Ectodermal cell (in vitro differentiated cells): Measurements from ENCODE around the gene FCRL3.

ENCODE experiments used
- H3K27ac ChIP-seq: 2 replicates; pipeline ENCODE4 v1.7.0; 2013; ENCODE audit warnings: mild to moderate bottlenecking, low read depth, low read length; ENCODE audit not compliant: insufficient read depth, poor library complexity, severe bottlenecking
- H3K27me3 ChIP-seq: 2 replicates; pipeline ENCODE4 v1.7.0; 2013; ENCODE audit warnings: mild to moderate bottlenecking, low read length; ENCODE audit not compliant: insufficient read depth, control insufficient read depth, poor library complexity, severe bottlenecking
- H3K36me3 ChIP-seq: one replicate; pipeline ENCODE4 v1.7.0; 2013; ENCODE audit warnings: low read length; ENCODE audit not compliant: control insufficient read depth, insufficient read depth
- H3K4me1 ChIP-seq: one replicate; pipeline ENCODE4 v1.7.0; 2013; ENCODE audit warnings: low read length; ENCODE audit not compliant: control insufficient read depth, insufficient read depth
- H3K4me3 ChIP-seq: 2 replicates; pipeline ENCODE4 v1.7.0; 2013; ENCODE audit warnings: low read depth, low read length, control low read depth; ENCODE audit not compliant: insufficient read depth
- H3K9me3 ChIP-seq: 2 replicates; pipeline ENCODE4 v1.7.0; 2013; ENCODE audit warnings: mild to moderate bottlenecking, low read length, moderate library complexity; ENCODE audit not compliant: control insufficient read depth
- WGBS, 2 experiments: methylation state at CpG; one replicate each; pipeline ENCODE4 v1.1.7; 2013; ENCODE audit warnings: missing lambda C conversion rate in 2 of 2; 5-methylcytosine and 5-hydroxymethylcytosine counted together

The FCRL3 gene

DNA sequence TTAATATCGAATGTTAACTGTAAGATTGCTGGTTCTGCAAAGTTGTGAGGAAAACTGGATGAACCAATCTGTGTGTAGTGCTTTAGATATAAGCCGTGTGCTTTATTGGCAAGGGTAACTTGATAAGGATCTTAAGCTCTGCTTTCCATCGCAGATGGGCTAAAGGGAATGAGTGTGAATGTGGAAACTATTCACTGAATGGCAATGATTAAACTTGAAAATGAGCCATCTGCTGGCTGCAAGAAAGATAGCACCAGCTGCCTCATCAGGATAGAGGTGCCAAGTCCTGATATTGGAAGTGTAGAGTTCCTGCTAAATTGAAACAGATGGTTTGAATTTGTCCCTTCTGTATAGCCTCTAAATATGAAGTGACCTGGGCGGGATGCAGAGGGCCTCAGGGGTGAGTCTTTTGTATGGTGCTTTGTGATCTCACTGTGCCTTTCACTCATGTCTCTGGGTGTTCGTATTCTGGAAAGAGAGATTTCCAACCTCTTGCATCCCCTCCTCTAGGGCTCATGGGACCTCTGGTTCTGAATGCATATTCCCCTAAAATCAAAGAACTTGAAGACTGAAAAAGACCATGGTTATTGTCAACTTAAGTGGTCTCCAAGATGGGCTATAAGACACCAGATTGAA lies 9.2 kb downstream of the FCRL3 start:
- H3K27me3 ChIP-seq: no peaks in the 10 kb centered on the region
- no peaks in the 10 kb centered on the region for H3K4me1 ChIP-seq
- H3K4me3 ChIP-seq: no peak overlapping the region
- no peak overlapping the region for H3K27ac ChIP-seq
- WGBS, 2 experiments: 55 to 62% methylated on average over 5 of the region's 5 CpGs
- no peaks in the 10 kb centered on the region for H3K9me3 ChIP-seq
- no peaks in the 10 kb centered on the region for H3K36me3 ChIP-seq

DNA sequence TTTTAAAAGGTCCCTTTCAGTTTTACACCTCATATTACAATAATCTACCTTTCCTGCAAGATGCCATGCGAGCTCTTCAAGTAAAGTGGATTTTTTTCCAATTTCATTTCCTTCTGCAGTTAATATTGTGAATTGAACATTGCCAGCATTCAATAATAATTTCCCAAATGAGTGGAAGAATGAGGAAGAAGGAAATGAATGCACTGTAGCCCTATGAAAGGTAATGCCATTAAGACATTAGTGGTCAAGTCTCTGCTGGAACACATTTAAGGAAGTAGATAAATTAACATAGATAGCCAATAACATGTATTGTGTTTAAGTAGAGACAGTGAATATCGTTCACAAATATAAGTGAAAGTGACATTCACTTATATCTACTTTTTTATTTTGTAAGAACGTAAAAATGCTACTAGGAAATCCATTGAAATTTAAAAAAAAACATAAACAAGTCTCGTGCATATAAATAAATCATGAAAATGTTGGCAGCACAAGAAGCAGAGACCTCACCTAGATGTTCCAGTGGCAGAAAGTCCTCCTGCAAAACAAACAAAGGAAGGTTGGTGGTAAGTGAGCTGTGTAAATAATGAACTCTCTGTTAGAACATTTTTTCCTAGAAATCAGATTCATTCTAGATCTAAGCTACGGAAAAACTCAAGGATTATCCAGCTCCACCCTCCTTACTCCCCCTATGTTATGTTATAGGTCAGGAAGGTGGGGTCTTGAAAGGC lies 17.7 kb downstream of the FCRL3 start:
- Histone ChIP-seq H3K36me3 (no peaks in the 10 kb centered on the region), H3K9me3 (no peaks in the 10 kb centered on the region), H3K27ac (no peak overlapping the region), H3K4me1 (no peaks in the 10 kb centered on the region), H3K4me3 (no peak overlapping the region), H3K27me3 (no peaks in the 10 kb centered on the region)
- WGBS, 2 experiments: 92 to 100% methylated on average over 2 to 3 of the region's 5 CpGs

DNA sequence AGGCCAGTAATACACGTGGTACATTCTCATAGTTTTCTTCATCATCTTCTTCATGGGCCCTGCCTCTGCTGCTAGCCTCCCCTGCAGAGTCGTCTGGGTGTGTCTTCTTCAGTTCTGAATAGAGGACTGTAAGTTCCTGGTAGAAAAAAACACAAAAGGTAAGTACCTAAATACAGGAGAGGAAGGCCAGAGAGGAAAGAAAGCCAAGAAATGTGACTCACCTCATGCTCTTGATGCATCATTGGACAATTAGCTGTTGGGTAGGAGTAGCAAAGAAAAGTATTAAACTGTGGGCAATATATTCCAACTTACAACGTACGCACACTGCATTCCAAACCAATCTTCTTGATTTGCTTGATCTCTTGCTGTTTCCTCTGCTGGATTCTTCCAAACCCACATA lies 21.8 kb downstream of the FCRL3 start:
- Histone ChIP-seq H3K4me1 (no peaks in the 10 kb centered on the region), H3K27ac (no peak overlapping the region), H3K9me3 (no peaks in the 10 kb centered on the region), H3K27me3 (no peaks in the 10 kb centered on the region), H3K36me3 (no peaks in the 10 kb centered on the region), H3K4me3 (no peak overlapping the region)
- WGBS, 2 experiments: 82 to 83% methylated on average over 4 of the region's 4 CpGs

DNA sequence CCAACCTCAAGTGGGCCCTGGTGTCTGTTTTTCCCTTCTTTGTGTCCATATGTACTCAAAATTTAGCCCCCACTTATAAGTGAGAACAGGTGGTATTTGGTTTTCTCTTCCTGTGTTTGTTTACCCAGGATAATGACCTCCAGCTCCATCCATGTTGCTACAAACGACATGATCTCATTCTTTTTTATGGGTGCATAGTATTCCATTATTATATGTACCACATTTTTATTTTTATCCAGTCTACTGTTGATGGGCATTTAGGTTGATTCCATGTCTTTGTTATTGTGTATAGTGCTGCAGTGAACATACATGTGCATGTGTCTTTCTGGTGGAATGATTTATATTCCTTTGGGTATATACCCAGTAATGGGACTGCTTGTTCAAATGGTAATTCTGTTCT lies 27.6 kb downstream of the FCRL3 start:
- Histone ChIP-seq H3K27ac (no peak overlapping the region), H3K36me3 (no peaks in the 10 kb centered on the region), H3K4me1 (no peaks in the 10 kb centered on the region), H3K9me3 (no peaks in the 10 kb centered on the region), H3K27me3 (no peaks in the 10 kb centered on the region), H3K4me3 (no peak overlapping the region)
- WGBS, 2 experiments: no CpG with 5 or more reads among the region's 1 CpG

DNA sequence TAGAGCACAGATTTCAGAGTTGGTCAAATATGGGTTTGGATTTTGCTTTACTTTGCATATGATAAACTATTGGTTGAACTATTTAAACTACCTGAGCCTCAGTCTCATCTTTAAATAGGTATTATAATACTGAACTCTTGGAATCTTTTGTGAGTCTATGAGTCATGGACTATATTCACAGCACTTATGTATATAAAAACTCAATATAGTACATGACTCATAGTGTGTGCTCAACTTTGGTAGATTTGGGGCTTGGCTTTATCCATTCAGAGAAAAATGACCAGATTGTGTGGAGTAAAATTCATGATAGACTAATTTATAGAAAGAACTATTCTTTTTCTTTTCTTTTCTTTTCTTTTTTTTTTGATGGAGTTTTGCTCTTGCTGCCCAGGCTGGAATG lies 28.7 kb downstream of the FCRL3 start:
- H3K36me3 ChIP-seq: no peaks in the 10 kb centered on the region
- no peak overlapping the region for H3K27ac ChIP-seq
- H3K4me1 ChIP-seq: no peaks in the 10 kb centered on the region
- H3K9me3 ChIP-seq: no peaks in the 10 kb centered on the region
- no peaks in the 10 kb centered on the region for H3K27me3 ChIP-seq
- H3K4me3 ChIP-seq: no peak overlapping the region

DNA sequence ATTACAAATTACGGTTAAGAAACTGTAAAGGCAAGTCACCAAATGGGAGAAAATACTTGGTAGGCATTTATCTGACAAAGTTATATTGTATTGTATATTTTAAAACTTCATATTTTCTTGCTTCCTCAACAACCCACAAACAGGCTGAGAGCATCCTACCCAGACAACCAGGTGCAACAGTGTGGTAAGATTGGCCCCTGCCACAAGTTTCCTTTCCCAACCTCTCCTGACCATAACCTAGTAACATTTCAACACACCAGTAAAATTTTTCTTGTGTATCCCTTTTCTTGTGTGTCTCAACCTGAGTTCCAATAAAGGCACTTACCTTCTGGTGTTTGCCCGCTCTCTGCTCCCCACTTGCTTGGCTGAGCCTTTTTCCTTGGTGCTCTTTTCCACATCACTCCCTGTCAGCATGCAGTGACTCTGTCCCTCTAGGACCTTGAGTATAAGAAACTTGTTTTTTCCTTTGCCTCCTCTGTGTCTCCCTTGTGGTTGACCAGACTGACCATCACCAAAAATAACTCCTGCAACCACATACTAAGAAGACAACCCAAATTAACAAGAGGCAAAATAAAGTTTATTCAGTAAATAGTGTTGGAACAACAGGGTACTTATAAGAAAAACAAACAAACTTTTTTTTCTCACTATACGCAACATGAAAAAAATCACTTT lies 40.9 kb downstream of the FCRL3 start:
- no peak overlapping the region for H3K4me3 ChIP-seq
- H3K27ac ChIP-seq: no peak overlapping the region
- WGBS, 2 experiments: 94 to 97% methylated on average over 1 to 2 of the region's 3 CpGs

DNA sequence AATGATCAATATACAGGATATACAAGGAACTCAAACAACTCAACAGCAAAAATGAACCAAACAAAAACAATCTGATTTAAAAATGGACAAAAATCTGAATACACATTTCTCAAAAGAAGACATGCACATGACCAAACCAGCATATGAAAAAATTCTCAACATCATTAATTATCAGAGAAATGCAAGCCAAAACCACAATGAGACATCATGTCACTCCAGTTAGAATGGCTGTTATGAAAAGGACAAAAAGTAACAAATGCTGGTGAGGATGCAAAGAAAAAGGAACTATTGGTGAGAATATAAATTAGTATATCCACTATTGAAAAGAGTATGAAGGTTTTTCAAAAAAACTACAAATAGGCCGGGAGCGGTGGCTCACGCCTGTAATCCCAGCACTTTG lies 42.0 kb downstream of the FCRL3 start:
- Histone ChIP-seq H3K9me3 (no peaks in the 10 kb centered on the region), H3K4me3 (no peak overlapping the region), H3K27me3 (no peaks in the 10 kb centered on the region), H3K27ac (no peak overlapping the region), H3K4me1 (no peaks in the 10 kb centered on the region), H3K36me3 (no peaks in the 10 kb centered on the region)
- 93 to 96% methylated on average over 3 of the region's 3 CpGs for WGBS, 2 experiments

More for the DNA sequence above, 40.9 kb downstream of the FCRL3 start:
- H3K27me3 ChIP-seq: no peaks in the 10 kb centered on the region
- no peaks in the 10 kb centered on the region for H3K36me3 ChIP-seq
- H3K4me1 ChIP-seq: no peaks in the 10 kb centered on the region
- no peaks in the 10 kb centered on the region for H3K9me3 ChIP-seq

DNA sequence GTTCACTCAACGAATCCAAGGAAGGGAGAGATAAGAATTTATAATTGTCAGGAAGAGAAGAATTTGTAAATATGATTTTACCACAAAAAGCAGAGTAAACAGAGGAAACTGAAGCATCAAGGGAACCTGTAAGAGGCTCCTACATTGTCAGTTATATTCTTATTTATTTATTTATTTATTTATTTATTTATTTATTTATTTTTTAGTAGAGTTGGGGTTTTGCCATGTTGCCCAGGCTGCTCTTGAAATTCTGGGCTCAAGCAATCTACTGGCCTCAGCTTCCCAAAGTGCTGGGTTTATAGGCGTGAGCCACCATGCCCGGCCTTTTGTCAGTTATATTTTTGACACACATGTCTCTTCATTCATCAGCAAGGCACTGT lies 47.1 kb downstream of the FCRL3 start:
- no peaks in the 10 kb centered on the region for H3K4me1 ChIP-seq
- no peak overlapping the region for H3K4me3 ChIP-seq
- H3K36me3 ChIP-seq: no peaks in the 10 kb centered on the region
- no peaks in the 10 kb centered on the region for H3K27me3 ChIP-seq
- 69 to 75% methylated on average over 3 of the region's 3 CpGs for WGBS, 2 experiments
- no peaks in the 10 kb centered on the region for H3K9me3 ChIP-seq
- no peak overlapping the region for H3K27ac ChIP-seq

DNA sequence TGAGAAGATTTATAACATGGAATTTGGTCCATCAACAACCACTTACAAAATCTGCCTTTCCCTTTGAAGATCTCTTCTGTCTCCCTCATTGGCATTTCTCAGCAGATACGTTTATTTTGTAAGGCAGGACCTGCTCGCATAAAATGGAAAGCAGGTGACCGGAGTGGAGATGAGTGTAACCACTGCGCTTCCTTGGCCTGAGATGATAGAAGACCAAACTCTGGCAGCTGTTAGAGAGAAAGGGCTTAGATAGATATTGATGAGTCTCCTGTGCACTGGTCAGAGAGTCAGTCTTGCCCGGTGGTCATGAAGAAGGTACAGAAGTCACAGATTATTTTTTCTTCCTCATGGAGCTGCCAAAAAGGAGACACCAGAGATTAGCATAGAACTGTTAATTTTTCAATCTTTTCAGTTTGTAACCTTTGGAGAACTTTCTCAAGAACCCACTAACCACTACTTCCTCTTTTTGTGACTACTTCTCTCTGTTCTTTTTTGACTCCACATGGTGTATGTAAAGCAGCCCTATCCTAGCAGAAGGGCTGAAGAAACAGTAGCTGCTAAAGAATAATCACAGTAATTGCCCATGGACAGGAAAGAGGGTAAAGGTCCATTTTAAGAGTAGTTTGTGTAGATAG lies 47.6 kb downstream of the FCRL3 start:
- Histone ChIP-seq H3K4me3 (no peak overlapping the region), H3K4me1 (no peaks in the 10 kb centered on the region), H3K27ac (no peak overlapping the region), H3K36me3 (no peaks in the 10 kb centered on the region), H3K9me3 (no peaks in the 10 kb centered on the region), H3K27me3 (no peaks in the 10 kb centered on the region)
- WGBS, 2 experiments: 93 to 95% methylated on average over 5 of the region's 5 CpGs

DNA sequence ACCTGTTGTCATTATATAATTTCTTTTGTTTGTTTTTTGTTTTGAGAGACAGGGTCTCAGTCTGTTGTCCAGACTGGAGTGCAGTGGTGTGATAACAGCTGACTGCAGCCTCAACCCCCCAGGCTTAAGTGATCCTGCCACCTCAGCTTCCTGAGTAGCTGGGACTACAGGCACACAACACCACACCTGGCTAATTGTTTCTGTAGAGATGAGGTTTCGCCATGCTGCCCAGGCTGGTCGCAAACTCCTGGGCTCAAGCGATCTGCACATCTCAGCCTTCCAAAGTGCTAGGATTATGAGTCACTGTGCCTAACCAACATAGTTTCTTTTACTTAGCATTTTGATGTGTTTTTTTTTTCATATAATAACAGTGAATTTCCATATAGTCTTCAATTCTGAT lies 52.3 kb downstream of the FCRL3 start:
- no peak overlapping the region for H3K4me3 ChIP-seq
- no peaks in the 10 kb centered on the region for H3K4me1 ChIP-seq
- H3K27me3 ChIP-seq: no peaks in the 10 kb centered on the region
- H3K9me3 ChIP-seq: no peaks in the 10 kb centered on the region
- H3K36me3 ChIP-seq: no peaks in the 10 kb centered on the region
- H3K27ac ChIP-seq: no peak overlapping the region
- 95 to 100% methylated on average over 3 of the region's 3 CpGs for WGBS, 2 experiments
